GM18868 (cell line): ENCODE results near the gene IKZF2.

Experiments
- ATAC-seq: cut with Tn5 transposase; IDR thresholded peaks from one replicate; pipeline ENCODE4 v1.9.1; 2021; ENCODE audit warnings: mild to moderate bottlenecking, moderate library complexity; ENCODE audit not compliant: unreplicated experiment

The IKZF2 gene

GRCh38 chr2:213007290-213007838, 144.0 kb downstream of the IKZF2 start:
- ATAC-seq = no peak

GRCh38 chr2:213004197-213004821, 147.1 kb downstream of the IKZF2 start:
- no peak for ATAC-seq

GRCh38 chr2:213002383-213002782, 149.0 kb downstream of the IKZF2 start:
- ATAC-seq = peak; percentile 57

GRCh38 chr2:213001297-213001910, 150.0 kb downstream of the IKZF2 start:
- no peak for ATAC-seq

GRCh38 chr2:212998626-212999359, 152.6 kb downstream of the IKZF2 start:
- ATAC-seq = no peak

GRCh38 chr2:212997526-212998020, 153.8 kb downstream of the IKZF2 start:
- no peak for ATAC-seq

- ATAC-seq = no peak
These were observed 155.5 kb downstream of the IKZF2 start for GRCh38 chr2:212995920-212996319.

GRCh38 chr2:212994976-212995375, 156.4 kb downstream of the IKZF2 start:
- ATAC-seq = no peak

GRCh38 chr2:212991120-212991519, 160.3 kb downstream of the IKZF2 start:
- peak; percentile 88 for ATAC-seq

GRCh38 chr2:212990697-212991096, 160.7 kb downstream of the IKZF2 start:
- peak; percentile 80 for ATAC-seq

GRCh38 chr2:212987492-212987891, 163.9 kb downstream of the IKZF2 start:
- ATAC-seq = no peak

- no peak for ATAC-seq
These were observed 167.3 kb downstream of the IKZF2 start for GRCh38 chr2:212984129-212984528.

- ATAC-seq = peak; percentile 65
These were observed 171.6 kb downstream of the IKZF2 start for GRCh38 chr2:212979799-212980198.

GRCh38 chr2:212979046-212979612, 172.3 kb downstream of the IKZF2 start:
- no peak for ATAC-seq

GRCh38 chr2:212977152-212977551, 174.3 kb downstream of the IKZF2 start:
- no peak for ATAC-seq

- ATAC-seq = peak; percentile 55
These were observed 176.1 kb downstream of the IKZF2 start for GRCh38 chr2:212975333-212975732.

- ATAC-seq = no peak
These were observed 176.7 kb downstream of the IKZF2 start for GRCh38 chr2:212974692-212975091.

- ATAC-seq = no peak
These were observed 178.1 kb downstream of the IKZF2 start for GRCh38 chr2:212973347-212973746.

- ATAC-seq = no peak
These were observed 181.3 kb downstream of the IKZF2 start for GRCh38 chr2:212970132-212970531.

- peak; percentile 93 for ATAC-seq
These were observed 182.9 kb downstream of the IKZF2 start for GRCh38 chr2:212968284-212969081.
